Cardiac muscle cell (in vitro differentiated cells and primary cell): Measurements from ENCODE around the gene KAZN. TPM values are rescaled to one million over a fixed set of nuclear protein-coding genes. Genes with fewer than 3 reads are reported as not detected.

Experiments used
- DNase-seq, 2 donors: peaks; one replicate each; pipeline versions ENCODE4 v3.0.0 to v3.0.0-alpha.2; 2010 to 2017; ENCODE audit warnings: low read depth in 1 of 2, low spot score in 1 of 2
- H3K27ac ChIP-seq: fragments of 200-600 bp; sonication (generic); 2 replicates; pipeline ENCODE4 v1.5.1; 2016
- H3K27me3 ChIP-seq: fragments of 200-600 bp; sonication (generic); 2 replicates; pipeline ENCODE4 v1.6.0; 2016; ENCODE audit warnings: control low read depth
- H3K36me3 ChIP-seq: fragments of 200-600 bp; sonication (generic); 2 replicates; pipeline ENCODE4 v1.5.1; 2016; ENCODE audit warnings: control low read depth
- H3K4me1 ChIP-seq: fragments of 200-600 bp; sonication (generic); 2 replicates; pipeline ENCODE4 v1.8.1; 2017; ENCODE audit warnings: low read depth, mild to moderate bottlenecking, mixed run types
- H3K4me3 ChIP-seq: fragments of 200-600 bp; sonication (generic); 2 replicates; pipeline ENCODE4 v1.5.1; 2016; ENCODE audit warnings: mild to moderate bottlenecking
- H3K9me3 ChIP-seq: fragments of 200-600 bp; sonication (generic); 2 replicates; pipeline ENCODE4 v1.5.1; 2017; ENCODE audit warnings: low read depth, mild to moderate bottlenecking, control low read depth
- polyA plus RNA-seq: library from polyadenylated mRNA; unstranded; fragments of >200 nt; fragmentation: Nextera tagmentation; extraction: Ambion mirVana; gene quantifications from 2 replicates; pipeline ENCODE4 v1.2.1, GENCODE V29; 2016
- total RNA-seq: library from RNA; depleted of rRNA; stranded (reverse); fragments of >200 nt; gene quantifications from 2 replicates; pipeline ENCODE4 v1.2.3, GENCODE V29; 2016
- TF ChIP-seq, protein P1 (sequence below): IDR thresholded peaks from 2 replicates; pipeline ENCODE4 v1.5.1; 2012; ENCODE audit warnings: low read depth, mild to moderate bottlenecking, low read length

The KAZN gene
- total and polyA plus RNA-seq, 2 experiments from 2014 or later: 17.5 to 26.9 TPM

- no peak for DNase-seq
- Histone ChIP-seq H3K27me3 (no peaks in the 10 kb centered on the region), H3K36me3 (no peaks in the 10 kb centered on the region), H3K4me3 (no peak overlapping the region), H3K9me3 (no peaks in the 10 kb centered on the region), H3K4me1 (no peaks in the 10 kb centered on the region), H3K27ac (no peak overlapping the region)
- TF ChIP-seq, protein P1, sequence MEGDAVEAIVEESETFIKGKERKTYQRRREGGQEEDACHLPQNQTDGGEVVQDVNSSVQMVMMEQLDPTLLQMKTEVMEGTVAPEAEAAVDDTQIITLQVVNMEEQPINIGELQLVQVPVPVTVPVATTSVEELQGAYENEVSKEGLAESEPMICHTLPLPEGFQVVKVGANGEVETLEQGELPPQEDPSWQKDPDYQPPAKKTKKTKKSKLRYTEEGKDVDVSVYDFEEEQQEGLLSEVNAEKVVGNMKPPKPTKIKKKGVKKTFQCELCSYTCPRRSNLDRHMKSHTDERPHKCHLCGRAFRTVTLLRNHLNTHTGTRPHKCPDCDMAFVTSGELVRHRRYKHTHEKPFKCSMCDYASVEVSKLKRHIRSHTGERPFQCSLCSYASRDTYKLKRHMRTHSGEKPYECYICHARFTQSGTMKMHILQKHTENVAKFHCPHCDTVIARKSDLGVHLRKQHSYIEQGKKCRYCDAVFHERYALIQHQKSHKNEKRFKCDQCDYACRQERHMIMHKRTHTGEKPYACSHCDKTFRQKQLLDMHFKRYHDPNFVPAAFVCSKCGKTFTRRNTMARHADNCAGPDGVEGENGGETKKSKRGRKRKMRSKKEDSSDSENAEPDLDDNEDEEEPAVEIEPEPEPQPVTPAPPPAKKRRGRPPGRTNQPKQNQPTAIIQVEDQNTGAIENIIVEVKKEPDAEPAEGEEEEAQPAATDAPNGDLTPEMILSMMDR: no peak
Measured at GRCh38 chr1:14841456-14841855, 243.0 kb downstream of the KAZN start.

GRCh38 chr1:14841951-14842350, 243.5 kb downstream of the KAZN start:
- H3K27ac ChIP-seq: no peak overlapping the region
- TF ChIP-seq, protein P1: no peak
- no peak overlapping the region for H3K4me3 ChIP-seq
- no peaks in the 10 kb centered on the region for H3K9me3 ChIP-seq
- DNase-seq: no peak
- no peaks in the 10 kb centered on the region for H3K4me1 ChIP-seq
- H3K36me3 ChIP-seq: no peaks in the 10 kb centered on the region
- H3K27me3 ChIP-seq: no peaks in the 10 kb centered on the region

DNA sequence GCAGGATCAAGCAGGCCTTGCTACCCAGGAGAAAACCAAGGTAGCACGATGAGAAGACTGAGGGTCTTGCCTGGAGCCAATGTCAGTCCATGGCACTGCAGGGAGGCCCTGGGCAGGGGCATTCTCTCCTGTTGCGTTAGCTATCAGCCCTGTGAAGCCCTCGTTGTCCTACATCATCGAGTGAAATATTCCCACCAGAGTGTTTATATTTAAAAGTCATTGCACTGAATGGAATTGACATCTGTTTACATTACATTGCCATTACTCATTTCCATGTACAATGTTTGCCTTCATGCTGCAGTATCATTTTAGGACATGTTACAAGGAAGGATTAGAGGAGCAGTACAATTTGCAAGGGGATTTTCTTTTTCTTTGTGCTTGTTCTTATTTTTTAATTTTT, 243.9 kb downstream of the KAZN start:
- Histone ChIP-seq H3K36me3 (no peaks in the 10 kb centered on the region), H3K27me3 (no peaks in the 10 kb centered on the region), H3K27ac (no peak overlapping the region), H3K4me3 (no peak overlapping the region), H3K9me3 (no peaks in the 10 kb centered on the region), H3K4me1 (no peaks in the 10 kb centered on the region)
- no peak for DNase-seq
- TF ChIP-seq, protein P1: no peak

GRCh38 chr1:14842891-14843290, 244.4 kb downstream of the KAZN start:
- Histone ChIP-seq H3K27me3 (no peaks in the 10 kb centered on the region), H3K4me1 (no peaks in the 10 kb centered on the region), H3K9me3 (no peaks in the 10 kb centered on the region), H3K36me3 (no peaks in the 10 kb centered on the region), H3K27ac (no peak overlapping the region), H3K4me3 (no peak overlapping the region)
- TF ChIP-seq, protein P1: no peak
- DNase-seq: no peak

- TF ChIP-seq, protein P1: no peak
- Histone ChIP-seq H3K9me3 (no peaks in the 10 kb centered on the region), H3K27me3 (no peaks in the 10 kb centered on the region), H3K4me3 (no peak overlapping the region), H3K27ac (no peak overlapping the region), H3K36me3 (no peaks in the 10 kb centered on the region), H3K4me1 (no peaks in the 10 kb centered on the region)
- no peak for DNase-seq
Measured at GRCh38 chr1:14843525-14843924, 245.0 kb downstream of the KAZN start.

DNA sequence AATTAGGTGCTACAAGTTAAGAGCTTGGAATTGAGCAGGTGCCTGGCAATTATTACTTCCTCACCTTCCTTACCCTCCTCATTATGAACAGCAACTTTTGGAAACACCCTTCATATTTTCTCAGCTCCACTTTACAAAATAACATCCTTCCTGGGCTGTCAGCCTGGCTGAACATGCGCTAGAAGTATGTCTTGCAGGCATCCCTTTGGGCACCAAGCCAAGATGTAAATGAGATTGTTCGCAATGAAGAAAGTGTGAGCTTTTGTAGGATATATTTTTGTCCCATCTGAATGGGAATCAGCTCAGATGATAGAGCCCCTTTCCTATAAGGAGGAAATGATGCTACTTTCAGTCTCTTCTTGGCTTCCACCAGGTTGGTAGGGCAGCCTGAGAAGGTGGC, 245.9 kb downstream of the KAZN start:
- H3K27me3 ChIP-seq: no peaks in the 10 kb centered on the region
- H3K4me1 ChIP-seq: no peaks in the 10 kb centered on the region
- H3K4me3 ChIP-seq: no peak overlapping the region
- H3K27ac ChIP-seq: no peak overlapping the region
- no peaks in the 10 kb centered on the region for H3K9me3 ChIP-seq
- no peak for DNase-seq
- TF ChIP-seq, protein P1: no peak
- no peaks in the 10 kb centered on the region for H3K36me3 ChIP-seq
